NCI-H2081 (cell line): ENCODE results near the gene CBR1.

Experiments
- DNase-seq, 2 experiments: peaks; one replicate each; lab custom pipeline; 2025; lab: John Stamatoyannopoulos, UW

The CBR1 gene

GRCh38 chr21:36115138-36115730 lies 45.4 kb downstream of the CBR1 start:
- no peak for DNase-seq

- DNase-seq: no peak
Measured at GRCh38 chr21:36117286-36117741, 47.5 kb downstream of the CBR1 start.

GRCh38 chr21:36120304-36120888 lies 50.6 kb downstream of the CBR1 start:
- DNase-seq: no peak
